Suppressor macrophage (primary cell): ENCODE results near the gene SLC46A1.

Experiments
- DNase-seq, 4 experiments: peaks; one replicate each; pipeline ENCODE4 v3.0.0-alpha.2; 2020 to 2022

Gene SLC46A1

GRCh38 chr17:28404007-28404406 lies 2.0 kb downstream of the SLC46A1 start:
- DNase-seq, result peak; percentile 18 to 76 (median 53)

- DNase-seq, result no peak
These were observed 3.2 kb downstream of the SLC46A1 start for GRCh38 chr17:28402844-28403243.

- DNase-seq, result no peak
These were observed 3.8 kb downstream of the SLC46A1 start for GRCh38 chr17:28402224-28402630.

GRCh38 chr17:28399808-28400207 lies 6.2 kb downstream of the SLC46A1 start:
- DNase-seq, result no peak

- DNase-seq, result peak; percentile 31 to 56 (median 44)
These were observed 7.6 kb downstream of the SLC46A1 start for GRCh38 chr17:28398280-28398981.

GRCh38 chr17:28397687-28398279 lies 8.2 kb downstream of the SLC46A1 start:
- DNase-seq, result no peak

GRCh38 chr17:28397275-28397674 lies 8.7 kb downstream of the SLC46A1 start:
- DNase-seq, result no peak

- DNase-seq, result peak; percentile 16 to 45 (median 30)
These were observed 9.3 kb downstream of the SLC46A1 start for GRCh38 chr17:28396635-28397239.

- no peak for DNase-seq
These were observed 10.0 kb downstream of the SLC46A1 start for GRCh38 chr17:28395968-28396367.

- DNase-seq, result no peak
These were observed 10.6 kb downstream of the SLC46A1 start for GRCh38 chr17:28395426-28395825.

GRCh38 chr17:28394337-28395116 lies 11.5 kb downstream of the SLC46A1 start:
- peak in 2 of 4 experiments; percentile 15 to 24 for DNase-seq

GRCh38 chr17:28392491-28392890 lies 13.5 kb downstream of the SLC46A1 start:
- DNase-seq, result no peak

GRCh38 chr17:28391401-28391800 lies 14.6 kb downstream of the SLC46A1 start:
- DNase-seq, result no peak

GRCh38 chr17:28390984-28391383 lies 15.0 kb downstream of the SLC46A1 start:
- no peak for DNase-seq

GRCh38 chr17:28390563-28390962 lies 15.4 kb downstream of the SLC46A1 start:
- no peak for DNase-seq

- no peak for DNase-seq
These were observed 15.9 kb downstream of the SLC46A1 start for GRCh38 chr17:28390141-28390540.

- DNase-seq, result no peak
These were observed 17.9 kb downstream of the SLC46A1 start for GRCh38 chr17:28388106-28388505.

GRCh38 chr17:28386391-28386790 lies 19.6 kb downstream of the SLC46A1 start:
- DNase-seq, result no peak

- peak in 2 of 4 experiments; percentile 14 to 19 for DNase-seq
These were observed 20.6 kb downstream of the SLC46A1 start for GRCh38 chr17:28385406-28385805.

- no peak for DNase-seq
These were observed 21.0 kb downstream of the SLC46A1 start for GRCh38 chr17:28385037-28385400.

GRCh38 chr17:28384281-28385036 lies 21.6 kb downstream of the SLC46A1 start:
- DNase-seq, result peak; percentile 66 to 78 (median 74)

- DNase-seq, result peak in 3 of 4 experiments; percentile 44 to 77 (median 71)
These were observed 24.7 kb downstream of the SLC46A1 start for GRCh38 chr17:28381141-28381825.
